OCI-LY7 (cell line): ENCODE results near the gene TMEM123. TPM values are rescaled to one million over a fixed set of nuclear protein-coding genes. Genes with fewer than 3 reads are reported as not detected.
A peak's percentile ranks its signal among the peaks of the same experiment; 100 is the strongest.

Source experiments
- BruUV-seq: library from RNA; stranded (reverse); fragments of 400-500 nt; replicated peaks from 2 replicates; lab custom pipeline; 2021; lab: Mats Ljungman, UMichigan
- CTCF ChIA-PET: fragments of 300-600 bp; sonication (Branson Sonifier 250); formaldehyde crosslinking; loops from one replicate; lab custom pipeline; 2022; ENCODE audit warnings: antibody characterized with exemption; ENCODE audit not compliant: unreplicated experiment; lab: Charles Lee
- POLR2A ChIA-PET: fragments of 300-600 bp; sonication (Branson Sonifier 250); formaldehyde crosslinking; loops from one replicate; lab custom pipeline; 2022; ENCODE audit warnings: antibody characterized with exemption; lab: Charles Lee
- DNase-seq: peaks from one replicate; pipeline ENCODE4 v3.0.0-alpha.2; 2015; ENCODE audit warnings: low spot score
- H2AFZ ChIP-seq: fragments of 200-600 bp; sonication (generic), shearing (Covaris generic); 2 replicates; pipeline ENCODE4 v1.6.1; 2014; ENCODE audit warnings: mild to moderate bottlenecking, antibody characterized with exemption, low read length, moderate library complexity
- H3K27ac ChIP-seq: fragments of 200-600 bp; sonication (generic); 2 replicates; pipeline ENCODE4 v1.5.1; 2014; ENCODE audit warnings: mixed run types, low read depth, mild to moderate bottlenecking, moderate library complexity, low read length, inconsistent platforms; ENCODE audit not compliant: poor library complexity, severe bottlenecking
- H3K36me3 ChIP-seq: fragments of 200-600 bp; sonication (generic); 2 replicates; pipeline ENCODE4 v1.6.1; 2014; ENCODE audit warnings: mild to moderate bottlenecking, antibody characterized with exemption, low read length, moderate library complexity, mixed read lengths; ENCODE audit not compliant: insufficient read depth
- H3K4me1 ChIP-seq: fragments of 200-600 bp; sonication (generic); 2 replicates; pipeline ENCODE4 v1.5.1; 2014; ENCODE audit warnings: mild to moderate bottlenecking, low read length; ENCODE audit not compliant: insufficient read depth, poor library complexity, severe bottlenecking
- H3K4me2 ChIP-seq: fragments of 200-600 bp; sonication (generic); 2 replicates; pipeline ENCODE4 v1.6.1; 2014; ENCODE audit warnings: mild to moderate bottlenecking, low read length
- H3K4me3 ChIP-seq: fragments of 200-600 bp; sonication (generic); 2 replicates; pipeline ENCODE4 v1.5.1; 2014; ENCODE audit warnings: mild to moderate bottlenecking, low read depth, low read length; ENCODE audit not compliant: poor library complexity, severe bottlenecking
- H3K79me2 ChIP-seq: fragments of 200-600 bp; sonication (generic); 2 replicates; pipeline ENCODE4 v1.6.1; 2016; ENCODE audit warnings: low read depth, mild to moderate bottlenecking, low read length, moderate library complexity, mixed read lengths; ENCODE audit not compliant: insufficient read depth
- H3K9me2 ChIP-seq: fragments of 200-600 bp; sonication (generic); 2 replicates; pipeline ENCODE4 v1.6.1; 2016; ENCODE audit warnings: mild to moderate bottlenecking, low read length, mixed read lengths; ENCODE audit not compliant: insufficient read depth
- H3K9me3 ChIP-seq: fragments of 200-600 bp; sonication (generic); 2 replicates; pipeline ENCODE4 v1.6.1; 2014; ENCODE audit warnings: mild to moderate bottlenecking, mixed run types, low read length, mixed read lengths
- H4K20me1 ChIP-seq: fragments of 200-600 bp; sonication (generic); 2 replicates; pipeline ENCODE4 v1.6.1; 2014; ENCODE audit warnings: mild to moderate bottlenecking, antibody characterized with exemption, low read length, moderate library complexity, mixed read lengths; ENCODE audit not compliant: insufficient read depth
- CTCF ChIP-seq: fragments of 200-600 bp; sonication (generic); conservative IDR thresholded peaks from 2 replicates; pipeline ENCODE4 v1.5.1; 2014; ENCODE audit warnings: mild to moderate bottlenecking, antibody characterized with exemption, low read length, moderate library complexity, mixed read lengths
- EZH2phosphoT487 ChIP-seq: fragments of 200-600 bp; sonication (generic); IDR thresholded peaks from 2 replicates; pipeline ENCODE4 v1.6.1; 2018; ENCODE audit warnings: low read depth, borderline replicate concordance, mild to moderate bottlenecking, mixed run types, antibody characterized with exemption, low read length, moderate library complexity, mixed read lengths
- intact Hi-C: fragments of 100-400 bp; cut with micrococcal nuclease; formaldehyde crosslinking; loops from one replicate; pipeline ENCODE4 v1.10.0; 2022; ENCODE audit not compliant: unreplicated experiment
- total RNA-seq, 2 experiments: library from RNA; depleted of rRNA in 1 of 2; stranded (reverse); fragments of >200 nt in 1 of 2; shearing (Covaris generic) in 1 of 2; gene quantifications; 2 replicates each; pipeline ENCODE4 v1.2.3, GENCODE V29; 2014 to 2022

Gene TMEM123
- total RNA-seq, 2 experiments from 2014 or later: 127 to 232 TPM

GRCh38 chr11:102472127-102472526 lies 19.6 kb upstream of the TMEM123 start:
- Histone ChIP-seq H3K9me2 (no peaks in the 10 kb centered on the region), H4K20me1 (no peaks in the 10 kb centered on the region), H3K4me3 (no peak overlapping the region), H3K4me1 (peaks cover 82% of the 10 kb centered on the region), H3K36me3 (no peaks in the 10 kb centered on the region), H3K9me3 (no peaks in the 10 kb centered on the region), H3K79me2 (no peaks in the 10 kb centered on the region), H2AFZ (no peak overlapping the region), H3K27ac (no peak overlapping the region), H3K4me2 (no peak overlapping the region)
- BruUV-seq: no TSS peak
- CTCF ChIA-PET: no interaction called here
- no peak for TF ChIP-seq EZH2phosphoT487
- TF ChIP-seq CTCF: no peak
- DNase-seq: no peak
- intact Hi-C loops: no loop called here
- POLR2A ChIA-PET: interaction anchor here (0.6 to 1.9 kb wide), 4 partner anchors 9 to 119 kb away, joined by 3 to 6 read pairs (median 4); no protein-coding TSS in a partner anchor

- CTCF ChIA-PET: no interaction called here
- DNase-seq: no peak
- no peak overlapping the region for H3K4me3 ChIP-seq
- no peak overlapping the region for H2AFZ ChIP-seq
- no peaks in the 10 kb centered on the region for H4K20me1 ChIP-seq
- no TSS peak for BruUV-seq
- POLR2A ChIA-PET: interaction anchor here (0.5 to 1.9 kb wide), 6 partner anchors 10 to 65 kb away, joined by 3 to 6 read pairs (median 3); no protein-coding TSS in a partner anchor
- H3K9me3 ChIP-seq: no peaks in the 10 kb centered on the region
- TF ChIP-seq EZH2phosphoT487 (no peak), CTCF (no peak)
- intact Hi-C loops: no loop called here
- 0 out of 2 replicates have a peak overlapping the region, but pooled peaks have one; percentile 2 for H3K4me2 ChIP-seq
- no peaks in the 10 kb centered on the region for H3K36me3 ChIP-seq
- H3K9me2 ChIP-seq: no peaks in the 10 kb centered on the region
- H3K4me1 ChIP-seq: peaks cover 82% of the 10 kb centered on the region
- H3K27ac ChIP-seq: no peak overlapping the region
- H3K79me2 ChIP-seq: no peaks in the 10 kb centered on the region
Measured at GRCh38 chr11:102471474-102471873, 18.9 kb upstream of the TMEM123 start.

GRCh38 chr11:102470251-102470650 lies 17.7 kb upstream of the TMEM123 start:
- peak overlapping the region; percentile 38 for H3K4me2 ChIP-seq
- no peak overlapping the region for H3K27ac ChIP-seq
- H3K36me3 ChIP-seq: no peaks in the 10 kb centered on the region
- peaks cover 82% of the 10 kb centered on the region for H3K4me1 ChIP-seq
- DNase-seq: no peak
- no peak for TF ChIP-seq EZH2phosphoT487
- no peak for TF ChIP-seq CTCF
- H3K4me3 ChIP-seq: no peak overlapping the region
- no peaks in the 10 kb centered on the region for H3K9me2 ChIP-seq
- peak overlapping the region; percentile 31; the same call in 1 of the 2 replicates for H2AFZ ChIP-seq
- no peaks in the 10 kb centered on the region for H4K20me1 ChIP-seq
- CTCF ChIA-PET: no interaction called here
- BruUV-seq: no TSS peak
- no peaks in the 10 kb centered on the region for H3K79me2 ChIP-seq
- intact Hi-C loops: no loop called here
- no peaks in the 10 kb centered on the region for H3K9me3 ChIP-seq
- POLR2A ChIA-PET: interaction anchor here (0.6 kb wide), 1 partner anchor 27 kb away, joined by 3 read pairs; no protein-coding TSS in a partner anchor
